KMS-11 (cell line): ENCODE measurements around the gene HES7.

Experiments
- H2AFZ ChIP-seq: fragments of 200-600 bp; sonication (generic); 2 replicates; pipeline ENCODE4 v1.6.1; 2016; ENCODE audit warnings: antibody characterized with exemption, mixed run types, low read depth
- H3K27ac ChIP-seq: fragments of 200-600 bp; sonication (generic); 2 replicates; pipeline ENCODE4 v1.6.1; 2016; ENCODE audit warnings: mild to moderate bottlenecking, mixed run types
- H3K27me3 ChIP-seq: fragments of 200-600 bp; sonication (generic); 2 replicates; pipeline ENCODE4 v1.6.1; 2017; ENCODE audit warnings: mild to moderate bottlenecking, low read depth, mixed run types, moderate library complexity; ENCODE audit not compliant: insufficient read depth
- H3K36me3 ChIP-seq: fragments of 200-600 bp; sonication (generic); 2 replicates; pipeline ENCODE4 v1.6.1; 2017; ENCODE audit warnings: mild to moderate bottlenecking, mixed run types; ENCODE audit not compliant: insufficient read depth
- H3K4me1 ChIP-seq: fragments of 200-600 bp; sonication (generic); 2 replicates; pipeline ENCODE4 v1.6.1; 2016; ENCODE audit warnings: mild to moderate bottlenecking, low read depth, mixed run types; ENCODE audit not compliant: poor library complexity, severe bottlenecking
- H3K4me2 ChIP-seq: fragments of 200-600 bp; sonication (generic); 2 replicates; pipeline ENCODE4 v1.7.0; 2016; ENCODE audit warnings: mild to moderate bottlenecking, mixed run types
- H3K4me3 ChIP-seq: fragments of 200-600 bp; sonication (generic); IDR thresholded peaks from 2 replicates; pipeline ENCODE4 v1.6.1; 2017; ENCODE audit warnings: low read depth, low read length, mixed read lengths; ENCODE audit not compliant: insufficient read depth
- H3K79me2 ChIP-seq: fragments of 200-600 bp; sonication (generic); 2 replicates; pipeline ENCODE4 v1.6.1; 2016; ENCODE audit warnings: low read depth, mixed run types; ENCODE audit not compliant: insufficient read depth
- H3K9ac ChIP-seq: fragments of 200-600 bp; sonication (generic); 2 replicates; pipeline ENCODE4 v1.6.1; 2016; ENCODE audit warnings: mild to moderate bottlenecking, mixed run types
- H4K20me1 ChIP-seq: fragments of 200-600 bp; sonication (generic); 2 replicates; pipeline ENCODE4 v1.6.1; 2016; ENCODE audit warnings: mild to moderate bottlenecking, mixed run types; ENCODE audit not compliant: insufficient read depth
- TF ChIP-seq, protein P1 (sequence below): fragments of 200-600 bp; sonication (generic); conservative IDR thresholded peaks from 2 replicates; pipeline ENCODE4 v1.6.1; 2017; ENCODE audit warnings: low read depth, mild to moderate bottlenecking, antibody characterized with exemption, low read length, moderate library complexity, mixed read lengths

Gene HES7

GRCh38 chr17:8091033-8091687, 32.7 kb downstream of the HES7 start:
- H2AFZ ChIP-seq: no peak overlapping the region
- H3K4me1 ChIP-seq: no peaks in the 10 kb centered on the region
- no peaks in the 10 kb centered on the region for H4K20me1 ChIP-seq
- no peak overlapping the region for H3K27ac ChIP-seq
- no peak overlapping the region for H3K4me2 ChIP-seq
- H3K27me3 ChIP-seq: no peaks in the 10 kb centered on the region; the same call in 1 of the 2 replicates
- H3K36me3 ChIP-seq: no peaks in the 10 kb centered on the region
- H3K79me2 ChIP-seq: no peaks in the 10 kb centered on the region
- H3K9ac ChIP-seq: no peak overlapping the region
- no peak overlapping the region for H3K4me3 ChIP-seq
- TF ChIP-seq, protein P1, sequence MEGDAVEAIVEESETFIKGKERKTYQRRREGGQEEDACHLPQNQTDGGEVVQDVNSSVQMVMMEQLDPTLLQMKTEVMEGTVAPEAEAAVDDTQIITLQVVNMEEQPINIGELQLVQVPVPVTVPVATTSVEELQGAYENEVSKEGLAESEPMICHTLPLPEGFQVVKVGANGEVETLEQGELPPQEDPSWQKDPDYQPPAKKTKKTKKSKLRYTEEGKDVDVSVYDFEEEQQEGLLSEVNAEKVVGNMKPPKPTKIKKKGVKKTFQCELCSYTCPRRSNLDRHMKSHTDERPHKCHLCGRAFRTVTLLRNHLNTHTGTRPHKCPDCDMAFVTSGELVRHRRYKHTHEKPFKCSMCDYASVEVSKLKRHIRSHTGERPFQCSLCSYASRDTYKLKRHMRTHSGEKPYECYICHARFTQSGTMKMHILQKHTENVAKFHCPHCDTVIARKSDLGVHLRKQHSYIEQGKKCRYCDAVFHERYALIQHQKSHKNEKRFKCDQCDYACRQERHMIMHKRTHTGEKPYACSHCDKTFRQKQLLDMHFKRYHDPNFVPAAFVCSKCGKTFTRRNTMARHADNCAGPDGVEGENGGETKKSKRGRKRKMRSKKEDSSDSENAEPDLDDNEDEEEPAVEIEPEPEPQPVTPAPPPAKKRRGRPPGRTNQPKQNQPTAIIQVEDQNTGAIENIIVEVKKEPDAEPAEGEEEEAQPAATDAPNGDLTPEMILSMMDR: no peak

GRCh38 chr17:8089728-8090127, 34.2 kb downstream of the HES7 start:
- Histone ChIP-seq H3K9ac (no peak overlapping the region), H3K4me1 (no peaks in the 10 kb centered on the region), H3K79me2 (no peaks in the 10 kb centered on the region), H3K27ac (no peak overlapping the region), H2AFZ (no peak overlapping the region), H3K36me3 (no peaks in the 10 kb centered on the region), H3K27me3 (no peaks in the 10 kb centered on the region; the same call in 1 of the 2 replicates), H3K4me3 (no peak overlapping the region), H3K4me2 (no peak overlapping the region), H4K20me1 (no peaks in the 10 kb centered on the region)
- TF ChIP-seq, protein P1: no peak

GRCh38 chr17:8087952-8088230, 36.0 kb downstream of the HES7 start:
- Histone ChIP-seq H3K27ac (no peak overlapping the region), H3K4me2 (no peak overlapping the region), H3K27me3 (no peaks in the 10 kb centered on the region; the same call in 1 of the 2 replicates), H3K79me2 (no peaks in the 10 kb centered on the region), H3K4me3 (no peak overlapping the region), H3K9ac (no peak overlapping the region), H3K4me1 (no peaks in the 10 kb centered on the region), H3K36me3 (no peaks in the 10 kb centered on the region), H4K20me1 (no peaks in the 10 kb centered on the region), H2AFZ (no peak overlapping the region)
- TF ChIP-seq, protein P1: no peak

GRCh38 chr17:8087075-8087951, 36.6 kb downstream of the HES7 start, which contains the start of gene ALOX12B:
TSS of gene ALOX12B (minus strand) at chr17:8087716. CDS start at chr17:8087442, 274 bp downstream.
- no peaks in the 10 kb centered on the region for H3K4me1 ChIP-seq
- H3K4me2 ChIP-seq: no peak within 1 kb of the TSS
- H3K27me3 ChIP-seq: no peaks in the 10 kb centered on the region; the same call in 1 of the 2 replicates
- no peaks in the 10 kb centered on the region for H3K79me2 ChIP-seq
- H2AFZ ChIP-seq: no peak within 1 kb of the TSS
- H3K27ac ChIP-seq: no peak within 1 kb of the TSS
- H3K4me3 ChIP-seq: no peak within 1 kb of the TSS
- TF ChIP-seq, protein P1: no peak
- H4K20me1 ChIP-seq: no peaks in the 10 kb centered on the region
- no peaks in the 10 kb centered on the region for H3K36me3 ChIP-seq
- no peak within 1 kb of the TSS for H3K9ac ChIP-seq
